ENCODE measurements around the gene HLA-DPB1.

GRCh38 chr6:33078919-33079521 lies 3.2 kb downstream of the HLA-DPB1 start:
- TF ChIP-seq EZH2 (IDR thresholded peaks at IDR 0.05; ENCODE audit: borderline replicate concordance, low read length) (no peak), CTCF (IDR thresholded peaks at IDR 0.05; ENCODE audit: low read length) (no peak)

All from OCI-LY1 (cell line).